BLaER1 treated with 17β-estradiol and CSF1 and Interleukin-3, amounts not matched to agents 10 nM and 100 nM (cell line): ENCODE data around the gene PFKFB3.

ENCODE experiments used
- H3K27ac ChIP-seq, 11 experiments: shearing (Covaris generic); formaldehyde crosslinking; 2 replicates each; pipeline ENCODE4 v1.8.1; 2022
- H3K27me3 ChIP-seq, 11 experiments: shearing (Covaris generic); formaldehyde crosslinking; 2 replicates each; pipeline ENCODE4 v1.8.1; 2022
- H3K36me3 ChIP-seq, 11 experiments: shearing (Covaris generic); formaldehyde crosslinking; 2 replicates each; pipeline ENCODE4 v1.8.1; 2022
- H3K4me1 ChIP-seq, 10 experiments: shearing (Covaris generic); formaldehyde crosslinking; 2 replicates each; pipeline ENCODE4 v1.8.1; 2022
- H3K4me2 ChIP-seq, 11 experiments: shearing (Covaris generic); formaldehyde crosslinking; 2 replicates each; pipeline ENCODE4 v1.8.1; 2022
- H3K4me3 ChIP-seq, 10 experiments: shearing (Covaris generic); formaldehyde crosslinking; 2 replicates each; pipeline ENCODE4 v1.8.1; 2022
- H3K9ac ChIP-seq, 11 experiments: shearing (Covaris generic); formaldehyde crosslinking; 2 replicates each; pipeline ENCODE4 v1.8.1; 2022
- H3K9me3 ChIP-seq, 11 experiments: shearing (Covaris generic); formaldehyde crosslinking; replicated peaks in 1 of 11; 2 replicates each; pipeline ENCODE4 v1.8.1; 2022
- H4K20me1 ChIP-seq, 11 experiments: shearing (Covaris generic); formaldehyde crosslinking; 2 replicates each; pipeline ENCODE4 v1.8.1; 2022
- Cebpa-rat ChIP-seq, 11 experiments: shearing (Covaris generic); IDR thresholded peaks; 2 replicates each; pipeline ENCODE4 v1.8.1; 2022

PFKFB3 gene

GRCh38 chr10:6221192-6221940 is 18.6 kb downstream of the PFKFB3 start:
- Histone ChIP-seq H4K20me1 (peaks cover 52 to 100% (median 92%) of the 10 kb centered on the region in 11 experiments), H3K9ac (peak overlapping the region in 6 of 11 experiments; percentile 11 to 54 (median 43); a peak in 10 of 22 replicates), H3K4me1 (peaks cover 44 to 72% (median 61%) of the 10 kb centered on the region in 10 experiments), H3K27me3 (no peaks in the 10 kb centered on the region), H3K4me3 (peak overlapping the region in 1 of 10 experiments; percentile 14; a peak in 2 of 20 replicates), H3K4me2 (peak overlapping the region; percentile 5 to 94 (median 83); a peak in 21 of 22 replicates), H3K36me3 (peaks cover 71 to 100% (median 94%) of the 10 kb centered on the region in 11 experiments), H3K9me3 (no peaks in the 10 kb centered on the region), H3K27ac (peak overlapping the region in 5 of 11 experiments; percentile 18 to 56 (median 38); a peak in 5 of 22 replicates)
- no peak for TF ChIP-seq Cebpa-rat (IDR thresholded peaks at IDR 0.05)

GRCh38 chr10:6221971-6222751 is 19.4 kb downstream of the PFKFB3 start:
- H3K9ac ChIP-seq = peak overlapping the region in 6 of 11 experiments; percentile 11 to 54 (median 43); a peak in 9 of 22 replicates
- no peak for TF ChIP-seq Cebpa-rat (IDR thresholded peaks at IDR 0.05)

DNA sequence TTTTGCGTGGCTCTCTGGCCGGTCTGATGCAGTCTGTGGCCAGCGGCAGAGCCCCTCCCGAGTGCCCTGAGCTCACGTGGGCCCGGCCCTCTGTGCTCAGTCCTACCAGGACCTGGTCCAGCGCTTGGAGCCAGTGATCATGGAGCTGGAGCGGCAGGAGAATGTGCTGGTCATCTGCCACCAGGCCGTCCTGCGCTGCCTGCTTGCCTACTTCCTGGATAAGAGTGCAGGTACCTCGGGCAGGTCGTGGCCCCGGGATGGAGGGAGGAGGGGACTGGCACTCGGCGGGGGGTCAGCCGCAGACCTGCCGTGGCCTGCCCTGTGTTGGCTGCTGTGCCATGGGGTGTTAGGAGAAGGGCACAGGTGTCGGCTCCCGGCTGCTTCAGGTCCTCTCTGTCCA is 20.0 kb downstream of the PFKFB3 start:
- H3K27me3 ChIP-seq = no peaks in the 10 kb centered on the region
- H3K4me2 ChIP-seq = peak overlapping the region in 3 of 11 experiments; percentile 85 to 87 (median 87); a peak in 3 of 22 replicates
- no peak for TF ChIP-seq Cebpa-rat (IDR thresholded peaks at IDR 0.05)
- H3K9me3 ChIP-seq = no peaks in the 10 kb centered on the region
- peaks cover 71 to 100% (median 94%) of the 10 kb centered on the region in 11 experiments for H3K36me3 ChIP-seq
- H3K4me3 ChIP-seq = no peak overlapping the region
- peaks cover 30 to 58% (median 48%) of the 10 kb centered on the region in 10 experiments for H3K4me1 ChIP-seq
- H4K20me1 ChIP-seq = peaks cover 40 to 100% (median 88%) of the 10 kb centered on the region in 11 experiments
- no peak overlapping the region for H3K27ac ChIP-seq
- H3K9ac ChIP-seq = 0 out of 22 replicates have a peak overlapping the region, but pooled peaks of 2 of the 11 experiments have one; percentile 15 to 51

More at GRCh38 chr10:6221971-6222751, 19.4 kb downstream of the PFKFB3 start:
- Histone ChIP-seq H3K4me3 (no peak overlapping the region), H3K36me3 (peaks cover 71 to 100% (median 94%) of the 10 kb centered on the region in 11 experiments), H3K9me3 (no peaks in the 10 kb centered on the region), H3K4me2 (peak overlapping the region in 9 of 11 experiments; percentile 74 to 94 (median 85); a peak in 19 of 22 replicates), H3K27me3 (no peaks in the 10 kb centered on the region), H3K27ac (peak overlapping the region in 5 of 11 experiments; percentile 18 to 56 (median 38); a peak in 5 of 22 replicates), H3K4me1 (peaks cover 36 to 64% (median 53%) of the 10 kb centered on the region in 10 experiments), H4K20me1 (peaks cover 45 to 100% (median 88%) of the 10 kb centered on the region in 11 experiments)

DNA sequence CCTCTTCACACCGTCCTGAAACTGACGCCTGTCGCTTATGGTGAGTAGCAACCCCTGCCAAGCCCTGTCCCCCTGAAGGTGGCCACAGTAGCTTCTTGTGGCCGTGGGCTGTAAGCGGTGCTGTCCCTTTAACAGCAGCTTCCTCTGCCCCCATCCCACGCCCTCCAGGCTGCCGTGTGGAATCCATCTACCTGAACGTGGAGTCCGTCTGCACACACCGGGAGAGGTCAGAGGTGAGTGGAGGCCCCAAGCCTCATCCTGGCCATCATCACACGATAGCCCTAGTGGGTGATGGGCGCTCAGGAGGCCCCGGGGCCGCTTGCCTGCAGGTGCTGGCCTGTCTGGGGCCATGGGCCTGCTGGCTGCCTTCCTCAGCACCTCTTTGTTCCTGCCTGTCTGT is 21.2 kb downstream of the PFKFB3 start:
- peak overlapping the region in 1 of 11 experiments; percentile 15; a peak in 1 of 22 replicates for H3K27ac ChIP-seq
- peaks cover 76 to 100% (median 97%) of the 10 kb centered on the region in 11 experiments for H3K36me3 ChIP-seq
- H3K9ac ChIP-seq = peak overlapping the region in 1 of 11 experiments; percentile 1; a peak in 1 of 22 replicates
- H3K4me3 ChIP-seq = no peak overlapping the region
- H3K4me1 ChIP-seq = peaks cover 19 to 46% (median 37%) of the 10 kb centered on the region in 10 experiments
- TF ChIP-seq Cebpa-rat (IDR thresholded peaks at IDR 0.05) = no peak
- H4K20me1 ChIP-seq = peaks cover 41 to 100% (median 86%) of the 10 kb centered on the region in 11 experiments
- no peaks in the 10 kb centered on the region for H3K27me3 ChIP-seq
- H3K9me3 ChIP-seq = no peaks in the 10 kb centered on the region
- H3K4me2 ChIP-seq = no peak overlapping the region

- no peak overlapping the region for H3K4me3 ChIP-seq
- H3K36me3 ChIP-seq = peaks cover 84 to 100% (median 100%) of the 10 kb centered on the region in 11 experiments
- H3K27ac ChIP-seq = no peak overlapping the region
- no peaks in the 10 kb centered on the region for H3K9me3 ChIP-seq
- H3K4me2 ChIP-seq = no peak overlapping the region
- peaks cover 11 to 38% (median 29%) of the 10 kb centered on the region in 10 experiments for H3K4me1 ChIP-seq
- no peak for TF ChIP-seq Cebpa-rat (IDR thresholded peaks at IDR 0.05)
- no peaks in the 10 kb centered on the region for H3K27me3 ChIP-seq
- H3K9ac ChIP-seq = no peak overlapping the region
- H4K20me1 ChIP-seq = peaks cover 33 to 100% (median 86%) of the 10 kb centered on the region in 11 experiments
These were observed 22.0 kb downstream of the PFKFB3 start for GRCh38 chr10:6224781-6225180.

GRCh38 chr10:6225263-6225814 is 22.6 kb downstream of the PFKFB3 start:
- Histone ChIP-seq H3K27ac (0 out of 22 replicates have a peak overlapping the region, but pooled peaks of 1 of the 11 experiments have one; percentile 5), H4K20me1 (peaks cover 29 to 100% (median 86%) of the 10 kb centered on the region in 11 experiments), H3K4me1 (peaks cover 5 to 32% (median 23%) of the 10 kb centered on the region in 10 experiments), H3K4me2 (no peak overlapping the region), H3K9me3 (no peaks in the 10 kb centered on the region), H3K9ac (no peak overlapping the region; a peak in 1 of 22 replicates), H3K36me3 (peaks cover 90 to 100% (median 100%) of the 10 kb centered on the region in 11 experiments), H3K4me3 (no peak overlapping the region), H3K27me3 (no peaks in the 10 kb centered on the region)
- no peak for TF ChIP-seq Cebpa-rat (IDR thresholded peaks at IDR 0.05)

DNA sequence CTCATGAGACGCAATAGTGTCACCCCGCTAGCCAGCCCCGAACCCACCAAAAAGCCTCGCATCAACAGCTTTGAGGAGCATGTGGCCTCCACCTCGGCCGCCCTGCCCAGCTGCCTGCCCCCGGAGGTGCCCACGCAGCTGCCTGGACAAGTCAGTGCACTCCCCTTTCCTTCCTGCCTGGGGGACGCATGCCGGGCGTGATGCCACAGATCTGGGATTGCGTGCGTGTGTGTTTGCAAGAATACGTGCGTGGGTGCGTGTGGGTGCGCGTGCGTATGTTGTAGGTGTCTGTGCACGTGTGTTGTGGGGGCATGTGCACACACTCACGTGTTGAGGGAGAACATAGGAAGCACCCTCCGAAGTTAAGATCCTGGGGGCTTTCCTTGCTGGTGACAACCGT is 23.5 kb downstream of the PFKFB3 start:
- H3K9ac ChIP-seq = no peak overlapping the region
- H3K27me3 ChIP-seq = no peaks in the 10 kb centered on the region
- H3K27ac ChIP-seq = 0 out of 22 replicates have a peak overlapping the region, but pooled peaks of 1 of the 11 experiments have one; percentile 5
- H3K4me1 ChIP-seq = peaks cover 0 to 24% (median 15%) of the 10 kb centered on the region in 10 experiments; a peak in 17 of 20 replicates
- no peak overlapping the region for H3K4me2 ChIP-seq
- H4K20me1 ChIP-seq = peaks cover 20 to 100% (median 84%) of the 10 kb centered on the region in 11 experiments
- peaks cover 97 to 100% (median 100%) of the 10 kb centered on the region in 11 experiments for H3K36me3 ChIP-seq
- no peak for TF ChIP-seq Cebpa-rat (IDR thresholded peaks at IDR 0.05)
- H3K4me3 ChIP-seq = no peak overlapping the region
- H3K9me3 ChIP-seq = no peaks in the 10 kb centered on the region

GRCh38 chr10:6227346-6227745 is 24.6 kb downstream of the PFKFB3 start:
- no peak overlapping the region for H3K4me2 ChIP-seq
- TF ChIP-seq Cebpa-rat (IDR thresholded peaks at IDR 0.05) = no peak
- H3K27ac ChIP-seq = no peak overlapping the region
- H3K4me3 ChIP-seq = no peak overlapping the region
- H3K9me3 ChIP-seq = no peaks in the 10 kb centered on the region
- H3K4me1 ChIP-seq = peaks cover 0 to 12% (median 3%) of the 10 kb centered on the region in 10 experiments; a peak in 13 of 20 replicates
- H3K36me3 ChIP-seq = peaks cover 98 to 100% (median 100%) of the 10 kb centered on the region in 11 experiments
- H3K27me3 ChIP-seq = no peaks in the 10 kb centered on the region
- H3K9ac ChIP-seq = no peak overlapping the region
- peaks cover 11 to 100% (median 84%) of the 10 kb centered on the region in 11 experiments; a peak in 20 of 22 replicates for H4K20me1 ChIP-seq
